ENCODE measurements around the gene ITPR2. TPM values are rescaled to one million over a fixed set of nuclear protein-coding genes. Genes with fewer than 3 reads are reported as not detected.

Gene ITPR2
- total RNA-seq, 2 experiments from 2014 or later, result 28.8 to 29.9 TPM

DNA sequence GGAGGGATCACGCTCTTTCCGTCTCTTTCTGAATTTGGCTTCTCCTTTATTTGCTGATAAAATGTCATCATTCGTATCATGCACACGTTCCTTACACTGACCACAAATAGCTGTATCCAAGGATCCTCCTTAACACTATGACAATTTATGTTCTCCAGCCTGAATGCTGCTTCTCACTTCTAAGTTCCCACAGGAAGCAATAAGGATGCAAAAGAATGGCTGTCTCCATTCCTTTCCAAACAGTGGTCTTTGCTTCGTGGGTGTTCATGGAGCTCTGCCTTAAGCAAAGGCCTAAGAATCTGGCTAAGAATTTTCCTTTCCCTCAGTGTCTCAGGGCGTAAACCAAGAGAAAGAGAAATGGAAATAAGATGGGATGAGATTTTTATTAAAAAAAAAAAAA lies 200.2 kb downstream of the ITPR2 start:
- Mint-ChIP-seq H3K27ac (no peak overlapping the region), H3K4me1 (ENCODE audit: low read depth) (no peaks in the 10 kb centered on the region), H3K36me3 (ENCODE audit: low read depth) (peaks cover 27% of the 10 kb centered on the region), H3K9me3 (no peaks in the 10 kb centered on the region), H3K4me3 (no peak overlapping the region), H3K27me3 (no peaks in the 10 kb centered on the region)
- intact Hi-C loops (cut with DNase I, micrococcal nuclease), result loop anchor here in 1 of 2 experiments (5.0 kb wide), 1 partner anchor 255 kb away; no protein-coding TSS in a partner anchor
- Histone ChIP-seq H3K9me3 (ENCODE audit: control insufficient read depth in 1 of 2, insufficient read depth in 1 of 2, low read length in 2 of 2) (no peaks in the 10 kb centered on the region), H3K27ac (ENCODE audit: low read depth in 1 of 2, low read length in 2 of 2) (no peak overlapping the region), H3K4me3 (ENCODE audit: low read length) (no peak overlapping the region), H3K4me1 (ENCODE audit: insufficient read depth, low read length) (no peaks in the 10 kb centered on the region), H3K27me3 (ENCODE audit: control insufficient read depth in 1 of 2, insufficient read depth in 2 of 2, low read length in 2 of 2) (no peaks in the 10 kb centered on the region), H3K36me3 (ENCODE audit: insufficient read depth, low read length) (peaks cover 13% of the 10 kb centered on the region)
- ATAC-seq (ENCODE audit: poor library complexity) (no peak), DNase-seq (no peak)
- TF ChIP-seq, protein P1, sequence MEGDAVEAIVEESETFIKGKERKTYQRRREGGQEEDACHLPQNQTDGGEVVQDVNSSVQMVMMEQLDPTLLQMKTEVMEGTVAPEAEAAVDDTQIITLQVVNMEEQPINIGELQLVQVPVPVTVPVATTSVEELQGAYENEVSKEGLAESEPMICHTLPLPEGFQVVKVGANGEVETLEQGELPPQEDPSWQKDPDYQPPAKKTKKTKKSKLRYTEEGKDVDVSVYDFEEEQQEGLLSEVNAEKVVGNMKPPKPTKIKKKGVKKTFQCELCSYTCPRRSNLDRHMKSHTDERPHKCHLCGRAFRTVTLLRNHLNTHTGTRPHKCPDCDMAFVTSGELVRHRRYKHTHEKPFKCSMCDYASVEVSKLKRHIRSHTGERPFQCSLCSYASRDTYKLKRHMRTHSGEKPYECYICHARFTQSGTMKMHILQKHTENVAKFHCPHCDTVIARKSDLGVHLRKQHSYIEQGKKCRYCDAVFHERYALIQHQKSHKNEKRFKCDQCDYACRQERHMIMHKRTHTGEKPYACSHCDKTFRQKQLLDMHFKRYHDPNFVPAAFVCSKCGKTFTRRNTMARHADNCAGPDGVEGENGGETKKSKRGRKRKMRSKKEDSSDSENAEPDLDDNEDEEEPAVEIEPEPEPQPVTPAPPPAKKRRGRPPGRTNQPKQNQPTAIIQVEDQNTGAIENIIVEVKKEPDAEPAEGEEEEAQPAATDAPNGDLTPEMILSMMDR (IDR thresholded peaks at IDR 0.05), result no peak
- POLR2A ChIA-PET, result no interaction called here
- CTCF ChIA-PET, result no interaction called here

DNA sequence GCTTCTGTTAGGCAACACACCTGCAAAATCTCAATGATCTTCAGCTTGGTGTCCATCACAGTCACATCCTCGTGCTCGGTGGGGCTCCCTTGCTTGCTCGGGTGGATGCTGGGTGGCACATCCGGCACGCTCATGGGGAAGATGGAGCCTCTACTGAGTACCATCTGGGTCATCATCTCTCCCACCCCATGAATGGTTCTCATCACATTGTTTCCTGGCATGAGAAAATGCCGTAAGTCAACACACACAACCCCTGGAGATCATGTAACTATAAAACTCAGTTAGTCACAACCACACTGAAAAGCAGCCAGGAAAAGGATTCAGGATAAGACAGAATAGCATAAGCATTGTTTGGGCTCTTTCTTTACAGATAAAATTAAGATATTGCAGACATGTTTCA lies 201.1 kb downstream of the ITPR2 start:
- ATAC-seq (ENCODE audit: poor library complexity) (no peak), DNase-seq (no peak)
- no peak overlapping the region for H3K27ac ChIP-seq (ENCODE audit: low read depth in 1 of 2, low read length in 2 of 2)
- peaks cover 19% of the 10 kb centered on the region for H3K36me3 ChIP-seq (ENCODE audit: insufficient read depth, low read length)
- Mint-ChIP-seq H3K27ac (no peak overlapping the region), H3K4me3 (no peak overlapping the region), H3K36me3 (ENCODE audit: low read depth) (peaks cover 35% of the 10 kb centered on the region), H3K9me3 (no peaks in the 10 kb centered on the region), H3K4me1 (ENCODE audit: low read depth) (no peaks in the 10 kb centered on the region), H3K27me3 (no peaks in the 10 kb centered on the region)
- H3K4me3 ChIP-seq (ENCODE audit: low read length), result no peak overlapping the region
- TF ChIP-seq, protein P1 (IDR thresholded peaks at IDR 0.05), result no peak
- no peaks in the 10 kb centered on the region for H3K27me3 ChIP-seq (ENCODE audit: control insufficient read depth in 1 of 2, insufficient read depth in 2 of 2, low read length in 2 of 2)
- H3K9me3 ChIP-seq (ENCODE audit: control insufficient read depth in 1 of 2, insufficient read depth in 1 of 2, low read length in 2 of 2), result no peaks in the 10 kb centered on the region
- CTCF ChIA-PET, result no interaction called here
- no peaks in the 10 kb centered on the region for H3K4me1 ChIP-seq (ENCODE audit: insufficient read depth, low read length)
- POLR2A ChIA-PET, result no interaction called here
- intact Hi-C loops (cut with DNase I, micrococcal nuclease), result loop anchor here in 1 of 2 experiments (5.0 kb wide), 1 partner anchor 255 kb away; no protein-coding TSS in a partner anchor

DNA sequence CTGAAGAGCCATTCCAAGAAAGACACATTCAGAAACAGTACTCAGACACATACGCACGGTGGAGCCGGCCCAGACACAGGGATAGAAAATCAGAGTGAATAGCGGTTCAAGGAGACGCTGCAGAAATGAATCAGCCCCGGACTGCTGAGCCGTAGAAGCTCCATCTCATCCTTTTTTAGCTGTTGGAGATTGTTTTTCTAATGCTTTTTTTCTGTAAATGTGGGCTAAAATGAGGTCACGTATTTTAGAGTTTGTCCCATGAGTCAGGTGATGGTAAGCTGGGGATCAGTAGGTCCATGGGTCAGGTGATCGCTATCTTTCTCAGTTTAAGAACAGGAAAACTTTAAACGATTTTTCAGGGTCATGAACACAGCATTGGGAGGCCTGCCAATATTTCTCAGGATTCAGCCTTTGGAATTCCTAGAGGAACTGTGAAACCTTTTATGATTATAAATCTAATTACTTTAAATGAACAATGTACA lies 202.4 kb downstream of the ITPR2 start:
- ChIA-PET CTCF (no interaction called here), POLR2A (no interaction called here)
- H3K27ac ChIP-seq (ENCODE audit: low read depth in 1 of 2, low read length in 2 of 2), result no peak overlapping the region
- Mint-ChIP-seq H3K27ac (no peak overlapping the region), H3K4me3 (no peak overlapping the region), H3K9me3 (no peaks in the 10 kb centered on the region), H3K4me1 (ENCODE audit: low read depth) (no peaks in the 10 kb centered on the region), H3K36me3 (ENCODE audit: low read depth) (peaks cover 48% of the 10 kb centered on the region), H3K27me3 (no peaks in the 10 kb centered on the region)
- H3K9me3 ChIP-seq (ENCODE audit: control insufficient read depth in 1 of 2, insufficient read depth in 1 of 2, low read length in 2 of 2), result no peaks in the 10 kb centered on the region
- no peak for DNase-seq
- no peaks in the 10 kb centered on the region for H3K27me3 ChIP-seq (ENCODE audit: control insufficient read depth in 1 of 2, insufficient read depth in 2 of 2, low read length in 2 of 2)
- H3K36me3 ChIP-seq (ENCODE audit: insufficient read depth, low read length), result peaks cover 19% of the 10 kb centered on the region
- H3K4me3 ChIP-seq (ENCODE audit: low read length), result no peak overlapping the region
- no peak for ATAC-seq (ENCODE audit: poor library complexity)
- intact Hi-C loops (cut with DNase I, micrococcal nuclease), result loop anchor here in 1 of 2 experiments (5.0 kb wide), 1 partner anchor 257 kb away; no protein-coding TSS in a partner anchor
- no peaks in the 10 kb centered on the region for H3K4me1 ChIP-seq (ENCODE audit: insufficient read depth, low read length)
- TF ChIP-seq, protein P1 (IDR thresholded peaks at IDR 0.05), result no peak
